CD4-positive, CD25-positive, alpha-beta regulatory T cell (primary cell): ENCODE measurements around the gene GTPBP6. TPM values are rescaled to one million over a fixed set of nuclear protein-coding genes. Genes with fewer than 3 reads are reported as not detected.
A peak's percentile ranks its signal among the peaks of the same experiment; 100 is the strongest.

Source experiments
- ATAC-seq, 2 donors: fragments of 150-1000 bp; cut with Tn5 transposase; one replicate each; pipeline ENCODE4 v1.10.0; 2021; ENCODE audit warnings: low read depth in 2 of 2, moderate number of reproducible peaks in 2 of 2, moderate library complexity in 1 of 2
- DNase-seq, 3 donors: peaks; one replicate each; pipeline versions ENCODE4 v3.0.0 to v3.0.0-alpha.2; 2012 to 2022; ENCODE audit warnings: mixed read lengths in 1 of 3
- H3K27ac ChIP-seq: one replicate; pipeline ENCODE4 v1.7.0; 2013; ENCODE audit warnings: mild to moderate bottlenecking, low read length; ENCODE audit not compliant: insufficient read depth, poor library complexity, severe bottlenecking
- H3K27me3 ChIP-seq: one replicate; pipeline ENCODE4 v1.7.0; 2013; ENCODE audit warnings: low read length; ENCODE audit not compliant: control insufficient read depth, insufficient read depth
- H3K36me3 ChIP-seq: one replicate; pipeline ENCODE4 v1.7.0; 2013; ENCODE audit warnings: mild to moderate bottlenecking, low read length, moderate library complexity; ENCODE audit not compliant: control insufficient read depth, insufficient read depth
- H3K4me1 ChIP-seq: 2 replicates; pipeline ENCODE4 v1.7.0; 2013; ENCODE audit warnings: mild to moderate bottlenecking, low read length; ENCODE audit not compliant: insufficient read depth, control insufficient read depth, poor library complexity, severe bottlenecking
- H3K4me3 ChIP-seq: one replicate; pipeline ENCODE4 v1.7.0; 2013; ENCODE audit warnings: low read depth, mild to moderate bottlenecking, low read length, moderate library complexity
- H3K9me3 ChIP-seq, 2 experiments: 1 replicate in 1 of 2; 2 replicates in 1 of 2; pipeline ENCODE4 v1.7.0; 2013; ENCODE audit warnings: low read length in 2 of 2, mild to moderate bottlenecking in 1 of 2, moderate library complexity in 1 of 2; ENCODE audit not compliant: control insufficient read depth in 2 of 2
- H3K27ac Mint-ChIP-seq, 3 donors: one replicate each; pipeline ENCODE4 v1.8.0; 2020 to 2022; ENCODE audit warnings: mild to moderate bottlenecking in 3 of 3, mixed read lengths in 3 of 3, moderate library complexity in 2 of 3
- H3K27me3 Mint-ChIP-seq: one replicate; pipeline ENCODE4 v1.8.0; 2022; ENCODE audit warnings: mild to moderate bottlenecking, mixed read lengths
- H3K36me3 Mint-ChIP-seq: one replicate; pipeline ENCODE4 v1.8.0; 2020; ENCODE audit warnings: mixed read lengths
- H3K4me1 Mint-ChIP-seq, 4 donors: one replicate each; pipeline ENCODE4 v1.8.0; 2020 to 2022; ENCODE audit warnings: mixed read lengths in 4 of 4, mild to moderate bottlenecking in 1 of 4
- H3K4me3 Mint-ChIP-seq, 4 donors: one replicate each; pipeline ENCODE4 v1.8.0; 2020 to 2022; ENCODE audit warnings: mild to moderate bottlenecking in 4 of 4, mixed read lengths in 4 of 4, moderate library complexity in 3 of 4
- H3K9me3 Mint-ChIP-seq, 7 donors: one replicate each; pipeline ENCODE4 v1.8.0; 2020 to 2022; ENCODE audit warnings: mixed read lengths in 7 of 7, mild to moderate bottlenecking in 3 of 7, moderate library complexity in 2 of 7
- polyA plus RNA-seq, 4 donors: library from polyadenylated mRNA; unstranded; fragments of 300-500 nt; fragmentation: Illumina TruSeq; gene quantifications; one replicate each; pipeline ENCODE4 v1.2.3, GENCODE V29; 2021
- total RNA-seq: library from RNA; stranded (reverse); gene quantifications from one replicate; pipeline ENCODE4 v1.2.3, GENCODE V29; 2022

GTPBP6 gene
- total and polyA plus RNA-seq, 5 donors from 2014 or later, result 29.7 to 62.2 (median 36.7) TPM

DNA sequence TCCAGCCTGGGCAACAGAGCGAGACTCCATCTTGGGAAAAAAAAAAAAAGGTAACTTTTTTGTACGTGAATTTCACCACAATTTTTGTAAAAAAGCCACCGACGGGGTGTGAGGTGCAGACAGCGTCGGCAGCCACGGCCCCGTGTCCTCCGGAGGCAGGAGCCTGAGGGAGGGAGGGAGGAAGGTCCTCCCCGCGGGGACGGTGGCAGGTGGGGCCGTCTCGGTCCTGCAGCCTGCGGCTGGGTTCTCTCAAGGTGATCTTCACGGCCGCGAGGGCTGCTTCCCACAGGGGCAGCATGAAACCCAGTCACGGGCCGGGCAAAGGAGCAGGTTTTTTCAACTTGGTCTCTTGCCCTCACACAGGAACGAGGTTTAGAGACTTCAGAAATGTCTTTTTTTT, 23.5 kb downstream of the GTPBP6 start:
- Histone ChIP-seq H3K36me3 (peaks cover 20% of the 10 kb centered on the region), H3K27me3 (no peaks in the 10 kb centered on the region), H3K9me3 (no peaks in the 10 kb centered on the region), H3K4me1 (no peaks in the 10 kb centered on the region), H3K4me3 (no peak overlapping the region), H3K27ac (no peak overlapping the region)
- no peaks in the 10 kb centered on the region for H3K9me3 Mint-ChIP-seq
- H3K4me1 Mint-ChIP-seq, result no peaks in the 10 kb centered on the region
- no peaks in the 10 kb centered on the region for H3K27me3 Mint-ChIP-seq
- DNase-seq (no peak), ATAC-seq (no peak)
- peaks cover 16% of the 10 kb centered on the region for H3K36me3 Mint-ChIP-seq
- H3K4me3 Mint-ChIP-seq, result no peak overlapping the region
- H3K27ac Mint-ChIP-seq, result no peak overlapping the region

DNA sequence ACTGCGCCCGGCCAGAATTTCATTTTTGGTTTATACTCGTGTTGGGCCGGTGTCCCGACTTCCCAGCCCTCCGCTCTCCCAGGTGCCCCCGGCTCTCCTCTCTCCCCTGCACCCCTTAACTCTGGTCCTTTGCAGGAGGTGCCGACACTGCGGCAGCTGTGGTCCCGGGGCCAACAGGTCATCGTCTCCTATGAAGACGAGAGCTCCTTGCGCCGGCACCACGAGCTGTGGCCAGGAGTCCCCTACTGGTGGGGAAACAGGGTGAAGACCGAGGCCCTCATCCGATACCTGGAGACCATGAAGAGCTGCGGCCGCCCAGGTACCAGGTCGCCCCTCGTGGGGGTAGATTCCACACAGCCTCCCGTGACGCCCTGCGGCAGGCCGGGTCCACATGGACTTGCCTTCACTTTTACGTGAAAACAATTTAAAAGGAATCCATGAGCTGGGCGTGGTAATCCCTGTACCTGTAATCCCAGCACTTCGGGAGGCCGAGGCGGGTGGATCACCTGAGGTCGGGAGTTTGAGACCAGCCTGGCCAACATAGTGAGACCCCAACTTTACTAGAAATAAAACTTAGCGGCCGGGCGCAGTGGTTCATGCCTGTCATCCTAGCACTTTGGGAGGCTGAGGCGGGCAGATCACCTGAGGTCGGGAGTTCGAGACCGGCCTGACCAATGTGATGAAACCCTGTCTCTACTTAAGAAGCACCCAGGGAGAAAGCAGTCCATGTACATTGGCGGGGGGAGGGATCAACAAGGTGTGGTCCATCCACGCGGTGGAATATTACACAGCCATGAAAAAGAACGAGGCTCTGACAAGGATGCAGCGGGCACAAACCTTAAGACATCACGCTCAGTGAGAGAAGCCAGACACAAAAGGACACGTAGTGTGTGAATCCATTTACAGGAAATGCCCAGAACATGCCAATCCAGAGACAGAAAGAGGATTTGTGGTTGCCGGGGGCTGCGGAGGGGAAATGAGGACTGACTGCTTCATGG, 25.4 kb downstream of the GTPBP6 start:
- no peak overlapping the region for H3K27ac Mint-ChIP-seq
- no peak overlapping the region for H3K4me3 ChIP-seq
- no peak overlapping the region for H3K27ac ChIP-seq
- DNase-seq (no peak), ATAC-seq (no peak)
- H3K36me3 Mint-ChIP-seq, result peaks cover 16% of the 10 kb centered on the region
- H3K27me3 Mint-ChIP-seq, result no peaks in the 10 kb centered on the region
- H3K27me3 ChIP-seq, result no peaks in the 10 kb centered on the region
- peaks cover 23% of the 10 kb centered on the region for H3K36me3 ChIP-seq
- no peaks in the 10 kb centered on the region for H3K4me1 Mint-ChIP-seq
- no peaks in the 10 kb centered on the region for H3K9me3 Mint-ChIP-seq
- H3K4me1 ChIP-seq, result no peaks in the 10 kb centered on the region
- no peaks in the 10 kb centered on the region for H3K9me3 ChIP-seq
- H3K4me3 Mint-ChIP-seq, result no peak overlapping the region

GRCh38 chrX:291411-291901, 27.1 kb downstream of the GTPBP6 start:
- Mint-ChIP-seq H3K4me1 (peaks cover 0 to 4% (median 3%) of the 10 kb centered on the region in 4 donors), H3K9me3 (no peaks in the 10 kb centered on the region), H3K27me3 (no peaks in the 10 kb centered on the region), H3K4me3 (no peak overlapping the region), H3K27ac (no peak overlapping the region), H3K36me3 (peaks cover 18% of the 10 kb centered on the region)
- Histone ChIP-seq H3K4me3 (no peak overlapping the region), H3K27me3 (no peaks in the 10 kb centered on the region), H3K36me3 (peaks cover 23% of the 10 kb centered on the region), H3K4me1 (no peaks in the 10 kb centered on the region), H3K9me3 (no peaks in the 10 kb centered on the region), H3K27ac (no peak overlapping the region)
- no peak for ATAC-seq
- no peak for DNase-seq

DNA sequence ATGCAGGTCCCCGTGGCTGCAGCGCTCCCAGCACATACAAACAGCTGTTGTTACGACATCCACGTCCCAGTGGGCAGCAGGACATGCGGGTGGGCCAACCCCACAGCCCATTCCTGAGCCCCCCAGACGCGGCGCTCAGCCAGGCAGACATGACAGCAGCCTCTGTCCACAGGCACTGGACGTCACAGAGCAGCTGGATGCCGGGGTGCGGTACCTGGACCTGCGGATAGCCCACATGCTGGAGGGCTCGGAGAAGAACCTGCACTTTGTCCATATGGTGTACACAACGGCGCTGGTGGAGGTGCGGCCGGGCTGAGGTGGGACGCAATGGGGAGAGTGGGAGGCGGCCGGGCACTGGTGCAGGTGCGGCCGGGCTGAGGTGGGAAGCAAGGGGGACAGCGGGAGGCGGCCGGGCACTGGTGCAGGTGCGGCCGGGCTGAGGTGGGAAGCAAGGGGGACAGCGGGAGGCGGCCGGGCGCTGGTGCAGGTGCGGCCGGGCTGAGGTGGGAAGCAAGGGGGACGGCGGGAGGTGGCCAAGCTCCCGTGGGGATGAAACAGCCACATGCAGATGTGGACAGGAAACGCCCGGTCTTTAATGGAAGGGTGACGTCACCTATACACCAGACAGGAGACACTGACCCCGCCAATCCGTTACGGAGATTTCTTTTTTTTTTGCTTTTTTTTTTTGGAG, 28.0 kb downstream of the GTPBP6 start:
- ATAC-seq (no peak), DNase-seq (no peak)
- Histone ChIP-seq H3K4me3 (no peak overlapping the region), H3K9me3 (no peaks in the 10 kb centered on the region), H3K27ac (no peak overlapping the region), H3K27me3 (no peaks in the 10 kb centered on the region), H3K4me1 (no peaks in the 10 kb centered on the region), H3K36me3 (peaks cover 25% of the 10 kb centered on the region)
- H3K27ac Mint-ChIP-seq, result no peak overlapping the region
- peaks cover 0 to 9% (median 6%) of the 10 kb centered on the region in 4 donors for H3K4me1 Mint-ChIP-seq
- H3K9me3 Mint-ChIP-seq, result no peaks in the 10 kb centered on the region
- no peak overlapping the region for H3K4me3 Mint-ChIP-seq
- peaks cover 18% of the 10 kb centered on the region for H3K36me3 Mint-ChIP-seq
- no peaks in the 10 kb centered on the region for H3K27me3 Mint-ChIP-seq

DNA sequence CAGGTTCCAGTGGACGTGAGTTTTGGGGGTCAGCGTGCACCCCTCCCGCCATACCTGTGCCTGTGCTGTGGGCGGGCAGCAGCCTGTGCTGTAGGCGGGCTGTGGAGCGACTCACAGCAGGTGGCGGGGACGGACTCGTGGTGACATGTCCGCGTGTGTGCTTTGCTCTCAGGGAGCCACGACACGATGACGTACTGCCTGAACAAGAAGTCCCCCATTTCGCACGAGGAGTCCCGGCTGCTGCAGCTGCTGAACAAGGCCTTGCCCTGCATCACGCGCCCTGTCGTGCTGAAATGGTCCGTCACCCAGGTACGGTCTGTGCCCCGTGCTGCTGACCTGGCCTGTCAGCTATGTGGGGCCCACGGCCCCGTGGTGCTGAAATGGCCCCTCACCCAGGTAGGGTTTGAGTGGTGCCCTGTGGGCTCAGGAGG, 30.0 kb downstream of the GTPBP6 start:
- Mint-ChIP-seq H3K4me3 (no peak overlapping the region), H3K27me3 (no peaks in the 10 kb centered on the region), H3K9me3 (no peaks in the 10 kb centered on the region), H3K27ac (no peak overlapping the region), H3K36me3 (peaks cover 18% of the 10 kb centered on the region), H3K4me1 (peaks cover 0 to 25% (median 12%) of the 10 kb centered on the region in 4 donors)
- DNase-seq (no peak), ATAC-seq (no peak)
- H3K27me3 ChIP-seq, result no peaks in the 10 kb centered on the region
- H3K36me3 ChIP-seq, result peaks cover 29% of the 10 kb centered on the region
- H3K4me1 ChIP-seq, result no peaks in the 10 kb centered on the region
- no peak overlapping the region for H3K4me3 ChIP-seq
- no peaks in the 10 kb centered on the region for H3K9me3 ChIP-seq
- no peak overlapping the region for H3K27ac ChIP-seq

DNA sequence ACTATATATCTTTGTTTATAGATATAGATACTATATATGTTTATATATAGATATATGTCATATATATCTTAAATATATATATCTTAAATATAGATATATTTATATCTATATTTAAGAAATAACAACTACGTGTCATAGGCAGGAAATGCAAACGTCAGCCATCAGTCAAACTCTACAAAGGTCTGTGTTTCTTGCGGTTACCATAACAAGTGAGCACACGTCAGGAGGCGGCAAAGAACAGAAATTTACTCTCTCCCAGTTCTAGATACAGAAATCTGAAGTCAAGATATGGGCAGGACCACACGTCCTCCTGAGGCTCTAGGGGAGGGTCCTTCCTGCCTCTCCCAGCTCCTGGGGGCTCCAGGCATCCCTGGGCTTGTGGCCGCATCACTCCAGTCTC, 30.9 kb downstream of the GTPBP6 start:
- no peak overlapping the region for H3K27ac Mint-ChIP-seq
- H3K36me3 Mint-ChIP-seq, result peaks cover 15% of the 10 kb centered on the region
- no peaks in the 10 kb centered on the region for H3K9me3 Mint-ChIP-seq
- H3K4me3 Mint-ChIP-seq, result no peak overlapping the region
- H3K36me3 ChIP-seq, result peaks cover 20% of the 10 kb centered on the region
- no peak overlapping the region for H3K4me3 ChIP-seq
- no peaks in the 10 kb centered on the region for H3K9me3 ChIP-seq
- peak overlapping the region; percentile 23 for H3K27ac ChIP-seq
- H3K4me1 ChIP-seq, result no peaks in the 10 kb centered on the region
- H3K27me3 Mint-ChIP-seq, result no peaks in the 10 kb centered on the region
- no peak for ATAC-seq
- DNase-seq, result no peak
- peaks cover 0 to 27% (median 12%) of the 10 kb centered on the region in 4 donors for H3K4me1 Mint-ChIP-seq
- H3K27me3 ChIP-seq, result no peaks in the 10 kb centered on the region

GRCh38 chrX:285076-285677, 33.4 kb downstream of the GTPBP6 start:
- Mint-ChIP-seq H3K9me3 (no peaks in the 10 kb centered on the region), H3K36me3 (peaks cover 15% of the 10 kb centered on the region), H3K27me3 (no peaks in the 10 kb centered on the region), H3K4me3 (peak overlapping the region; percentile 27 to 97 (median 47)), H3K27ac (peak overlapping the region in 1 of 3 donors; percentile 67), H3K4me1 (peaks cover 0 to 37% (median 15%) of the 10 kb centered on the region in 4 donors)
- H3K4me1 ChIP-seq, result no peaks in the 10 kb centered on the region
- DNase-seq (no peak), ATAC-seq (no peak)
- no peaks in the 10 kb centered on the region for H3K9me3 ChIP-seq
- H3K27ac ChIP-seq, result no peak overlapping the region
- H3K4me3 ChIP-seq, result no peak overlapping the region
- peaks cover 12% of the 10 kb centered on the region for H3K36me3 ChIP-seq
- no peaks in the 10 kb centered on the region for H3K27me3 ChIP-seq
